Gastrocnemius medialis (tissue), 4 donors: Measurements from ENCODE around the gene CYP20A1. TPM values are rescaled to one million over a fixed set of nuclear protein-coding genes. Genes with fewer than 3 reads are reported as not detected.
A peak's percentile ranks its signal among the peaks of the same experiment; 100 is the strongest.
"Not testable (repeated sequence)": the region's sequence is repeated elsewhere in the genome, so short reads cannot be mapped to it uniquely, and the experiment has no call there.

Source experiments
- ATAC-seq, 2 donors: fragments of 150-250 bp; one replicate each; pipeline ENCODE4 v1.9.1; 2016
- DNase-seq, 2 donors: peaks; one replicate each; pipeline ENCODE4 v3.0.0-alpha.2; 2019
- H3K27ac ChIP-seq, 4 donors: fragments of 200-600 bp; sonication (generic); 1 replicate in 1 of 4; 2 replicates in 3 of 4; pipeline ENCODE4 v1.5.1; 2016 to 2018; ENCODE audit warnings: mild to moderate bottlenecking in 2 of 4, moderate library complexity in 1 of 4
- H3K27me3 ChIP-seq, 3 donors: fragments of 200-600 bp; sonication (generic) in 2 of 3; 1 replicate in 1 of 3; 2 replicates in 2 of 3; pipeline versions ENCODE4 v1.5.1 to v1.6.0; 2016 to 2019; ENCODE audit warnings: mild to moderate bottlenecking in 1 of 3, moderate library complexity in 1 of 3
- H3K36me3 ChIP-seq, 2 donors: fragments of 200-600 bp; sonication (generic) in 1 of 2; one replicate each; pipeline ENCODE4 v1.5.1; 2017 to 2018
- H3K4me1 ChIP-seq, 2 donors: fragments of 200-600 bp; sonication (generic) in 1 of 2; one replicate each; pipeline ENCODE4 v1.5.1; 2016 to 2017; ENCODE audit warnings: mild to moderate bottlenecking in 2 of 2
- H3K4me3 ChIP-seq, 4 donors: fragments of 200-600 bp; sonication (generic) in 3 of 4; 1 replicate in 1 of 4; 2 replicates in 3 of 4; pipeline ENCODE4 v1.5.1; 2016 to 2019; ENCODE audit warnings: mild to moderate bottlenecking in 2 of 4
- H3K9me3 ChIP-seq, 3 donors: fragments of 200-600 bp; sonication (generic) in 2 of 3; 1 replicate in 1 of 3; 2 replicates in 2 of 3; pipeline ENCODE4 v1.5.1; 2016 to 2019
- POLR2A ChIP-seq, 2 donors: fragments of 450-650 bp; IDR thresholded peaks; one replicate each; pipeline ENCODE4 v1.6.1; 2017; ENCODE audit warnings: antibody characterized with exemption in 2 of 2, mild to moderate bottlenecking in 2 of 2, moderate library complexity in 2 of 2
- in situ Hi-C, 4 donors: fragments of 200-750 bp; cut with MboI; loops; one replicate each; pipeline versions ENCODE4 v1.15.0 to v1.8.0; 2017; ENCODE audit warnings: low sequenced_read_pairs in 4 of 4
- intact Hi-C: fragments of 100-400 bp; cut with DNase I; formaldehyde crosslinking; loops from one replicate; pipeline ENCODE4 v1.15.1; 2023; ENCODE audit warnings: low total_unique reads
- total RNA-seq, 4 donors: library from RNA; depleted of rRNA; stranded (reverse); fragments of >200 nt; gene quantifications; one replicate each; pipeline versions ENCODE4 v1.1.0 to v1.2.3, GENCODE V29; 2016
- TF ChIP-seq, protein P1 (sequence below), 5 experiments: fragments of 450-650 bp in 3 of 5; fragments of 200-600 bp in 2 of 5; sonication (generic) in 2 of 5; IDR thresholded peaks in 4 of 5; conservative IDR thresholded peaks in 1 of 5; 1 replicate in 4 of 5; 2 replicates in 1 of 5; pipeline ENCODE4 v1.5.1; 2016 to 2019; ENCODE audit warnings: antibody characterized with exemption in 5 of 5, mild to moderate bottlenecking in 3 of 5, moderate library complexity in 3 of 5

Gene CYP20A1, protein sequence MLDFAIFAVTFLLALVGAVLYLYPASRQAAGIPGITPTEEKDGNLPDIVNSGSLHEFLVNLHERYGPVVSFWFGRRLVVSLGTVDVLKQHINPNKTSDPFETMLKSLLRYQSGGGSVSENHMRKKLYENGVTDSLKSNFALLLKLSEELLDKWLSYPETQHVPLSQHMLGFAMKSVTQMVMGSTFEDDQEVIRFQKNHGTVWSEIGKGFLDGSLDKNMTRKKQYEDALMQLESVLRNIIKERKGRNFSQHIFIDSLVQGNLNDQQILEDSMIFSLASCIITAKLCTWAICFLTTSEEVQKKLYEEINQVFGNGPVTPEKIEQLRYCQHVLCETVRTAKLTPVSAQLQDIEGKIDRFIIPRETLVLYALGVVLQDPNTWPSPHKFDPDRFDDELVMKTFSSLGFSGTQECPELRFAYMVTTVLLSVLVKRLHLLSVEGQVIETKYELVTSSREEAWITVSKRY
- 10 to 100 TPM; 12.4 to 24.4 (median 17.7) TPM for total RNA-seq

- H3K4me1 ChIP-seq, result peaks cover 12 to 16% of the 10 kb centered on the region in 2 donors
- DNase-seq (peak; percentile 90 to 94), ATAC-seq (peak; percentile 96)
- intact Hi-C loops, result loop anchor here (1.0 to 10.0 kb wide), 5 partner anchors 89 to 604 kb away; partner anchors contain the start of genes ABI2, CARF, FAM117B and WDR12
- peak; percentile 84 to 88 for TF ChIP-seq POLR2A (IDR thresholded peaks at IDR 0.05)
- TF ChIP-seq, protein P1, sequence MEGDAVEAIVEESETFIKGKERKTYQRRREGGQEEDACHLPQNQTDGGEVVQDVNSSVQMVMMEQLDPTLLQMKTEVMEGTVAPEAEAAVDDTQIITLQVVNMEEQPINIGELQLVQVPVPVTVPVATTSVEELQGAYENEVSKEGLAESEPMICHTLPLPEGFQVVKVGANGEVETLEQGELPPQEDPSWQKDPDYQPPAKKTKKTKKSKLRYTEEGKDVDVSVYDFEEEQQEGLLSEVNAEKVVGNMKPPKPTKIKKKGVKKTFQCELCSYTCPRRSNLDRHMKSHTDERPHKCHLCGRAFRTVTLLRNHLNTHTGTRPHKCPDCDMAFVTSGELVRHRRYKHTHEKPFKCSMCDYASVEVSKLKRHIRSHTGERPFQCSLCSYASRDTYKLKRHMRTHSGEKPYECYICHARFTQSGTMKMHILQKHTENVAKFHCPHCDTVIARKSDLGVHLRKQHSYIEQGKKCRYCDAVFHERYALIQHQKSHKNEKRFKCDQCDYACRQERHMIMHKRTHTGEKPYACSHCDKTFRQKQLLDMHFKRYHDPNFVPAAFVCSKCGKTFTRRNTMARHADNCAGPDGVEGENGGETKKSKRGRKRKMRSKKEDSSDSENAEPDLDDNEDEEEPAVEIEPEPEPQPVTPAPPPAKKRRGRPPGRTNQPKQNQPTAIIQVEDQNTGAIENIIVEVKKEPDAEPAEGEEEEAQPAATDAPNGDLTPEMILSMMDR (IDR thresholded peaks at IDR 0.05 in 4 of 5, conservative IDR thresholded peaks at IDR 0.05 in 1 of 5), result peak in 4 of 5 experiments; percentile 41 to 55 (median 52)
- peaks cover 0 to 3% of the 10 kb centered on the region in 2 donors for H3K36me3 ChIP-seq
- peak within 1 kb of the TSS; percentile 79 to 97 (median 81) for H3K4me3 ChIP-seq
- no peaks in the 10 kb centered on the region for H3K27me3 ChIP-seq
- H3K9me3 ChIP-seq, result no peaks in the 10 kb centered on the region
- peak within 1 kb of the TSS; percentile 92 to 99 (median 96) for H3K27ac ChIP-seq
- in situ Hi-C loops, result loop anchor here in 2 of 4 donors (25.0 kb wide), 1 partner anchor 573 kb away; no protein-coding TSS in a partner anchor
Observed at GRCh38 chr2:203238704-203239526, at the start of gene CYP20A1. CYP20A1 (plus strand) TSS chr2:203239018; CDS start chr2:203239063, 45 bp downstream.

- intact Hi-C loops, result not testable (repeated sequence)
Observed at GRCh38 chr2:203190547-203190946, 48.3 kb upstream of the CYP20A1 start.

DNA sequence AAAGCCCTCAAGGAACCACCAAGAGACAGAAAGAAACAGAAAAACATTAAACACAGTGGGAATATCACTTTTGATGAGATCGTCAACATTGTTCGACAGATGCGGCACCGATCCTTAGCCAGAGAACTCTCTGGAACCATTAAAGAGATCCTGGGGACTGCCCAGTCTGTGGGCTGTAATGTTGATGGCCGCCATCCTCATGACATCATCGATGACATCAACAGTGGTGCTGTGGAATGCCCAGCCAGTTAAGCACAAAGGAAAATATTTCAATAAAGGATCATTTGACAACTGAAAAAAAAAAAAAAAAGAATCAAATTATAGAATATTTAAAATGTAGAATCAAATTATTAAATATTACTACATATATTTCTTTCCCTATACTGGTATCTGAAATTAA lies 47.8 kb upstream of the CYP20A1 start:
- H3K9me3 ChIP-seq, in situ Hi-C loops, ATAC-seq, H3K27me3 ChIP-seq, H3K4me3 ChIP-seq, intact Hi-C loops, H3K27ac ChIP-seq, H3K4me1 ChIP-seq, DNase-seq: not testable (repeated sequence)
- peaks cover 0 to 34% of the 10 kb centered on the region in 2 donors for H3K36me3 ChIP-seq

More at GRCh38 chr2:203190547-203190946, 48.3 kb upstream of the CYP20A1 start:
- H3K27ac ChIP-seq, in situ Hi-C loops, H3K4me3 ChIP-seq, ATAC-seq, H3K9me3 ChIP-seq, DNase-seq, H3K4me1 ChIP-seq, H3K27me3 ChIP-seq: not testable (repeated sequence)
- peaks cover 0 to 39% of the 10 kb centered on the region in 2 donors for H3K36me3 ChIP-seq

- in situ Hi-C loops (no loop called here), intact Hi-C loops (no loop called here)
- Histone ChIP-seq H3K9me3 (no peaks in the 10 kb centered on the region), H3K4me3 (no peak overlapping the region), H3K27ac (no peak overlapping the region), H3K27me3 (no peaks in the 10 kb centered on the region), H3K4me1 (no peaks in the 10 kb centered on the region), H3K36me3 (peaks cover 0 to 31% of the 10 kb centered on the region in 2 donors)
- no peak for DNase-seq
- ATAC-seq, result no peak
- TF ChIP-seq POLR2A (IDR thresholded peaks at IDR 0.05), result no peak
- TF ChIP-seq, protein P1 (IDR thresholded peaks at IDR 0.05 in 4 of 5, conservative IDR thresholded peaks at IDR 0.05 in 1 of 5), result no peak
Observed at GRCh38 chr2:203191961-203192360, 46.9 kb upstream of the CYP20A1 start.

- in situ Hi-C loops (no loop called here), intact Hi-C loops (no loop called here)
- H3K36me3 ChIP-seq, result peaks cover 0 to 23% of the 10 kb centered on the region in 2 donors
- no peak overlapping the region for H3K27ac ChIP-seq
- DNase-seq (no peak), ATAC-seq (no peak)
- H3K9me3 ChIP-seq, result no peaks in the 10 kb centered on the region
- H3K4me3 ChIP-seq, result no peak overlapping the region
- no peak for TF ChIP-seq POLR2A (IDR thresholded peaks at IDR 0.05)
- TF ChIP-seq, protein P1 (IDR thresholded peaks at IDR 0.05 in 4 of 5, conservative IDR thresholded peaks at IDR 0.05 in 1 of 5), result no peak
- no peaks in the 10 kb centered on the region for H3K27me3 ChIP-seq
- no peaks in the 10 kb centered on the region for H3K4me1 ChIP-seq
Observed at GRCh38 chr2:203195331-203196036, 43.3 kb upstream of the CYP20A1 start.
